Adipocyte (in vitro differentiated cells): Measurements from ENCODE around the gene RAD9A.

Source experiments
- DNase-seq: peaks from one replicate; pipeline ENCODE4 v3.0.0-alpha.2; 2015; ENCODE audit warnings: low read depth
- H3K27me3 ChIP-seq: replicated peaks from 2 replicates; pipeline ENCODE4 v1.7.0; 2013; ENCODE audit warnings: mild to moderate bottlenecking, low read length, moderate library complexity; ENCODE audit not compliant: control insufficient read depth, insufficient read depth
- H3K36me3 ChIP-seq: 2 replicates; pipeline ENCODE4 v1.7.0; 2013; ENCODE audit warnings: low read length, mild to moderate bottlenecking, moderate library complexity; ENCODE audit not compliant: control insufficient read depth, insufficient read depth, severe bottlenecking
- H3K4me1 ChIP-seq: 2 replicates; pipeline ENCODE4 v1.7.0; 2013; ENCODE audit warnings: mild to moderate bottlenecking, low read length, moderate library complexity; ENCODE audit not compliant: control insufficient read depth, insufficient read depth
- H3K4me3 ChIP-seq: 2 replicates; pipeline ENCODE4 v1.7.0; 2013; ENCODE audit warnings: mild to moderate bottlenecking, low read length, moderate library complexity
- H3K9ac ChIP-seq: 2 replicates; pipeline ENCODE4 v1.7.0; 2013; ENCODE audit warnings: mild to moderate bottlenecking, low read length, moderate library complexity
- H3K9me3 ChIP-seq: 2 replicates; pipeline ENCODE4 v1.7.0; 2013; ENCODE audit warnings: mild to moderate bottlenecking, low read length, moderate library complexity; ENCODE audit not compliant: control insufficient read depth

The RAD9A gene

DNA sequence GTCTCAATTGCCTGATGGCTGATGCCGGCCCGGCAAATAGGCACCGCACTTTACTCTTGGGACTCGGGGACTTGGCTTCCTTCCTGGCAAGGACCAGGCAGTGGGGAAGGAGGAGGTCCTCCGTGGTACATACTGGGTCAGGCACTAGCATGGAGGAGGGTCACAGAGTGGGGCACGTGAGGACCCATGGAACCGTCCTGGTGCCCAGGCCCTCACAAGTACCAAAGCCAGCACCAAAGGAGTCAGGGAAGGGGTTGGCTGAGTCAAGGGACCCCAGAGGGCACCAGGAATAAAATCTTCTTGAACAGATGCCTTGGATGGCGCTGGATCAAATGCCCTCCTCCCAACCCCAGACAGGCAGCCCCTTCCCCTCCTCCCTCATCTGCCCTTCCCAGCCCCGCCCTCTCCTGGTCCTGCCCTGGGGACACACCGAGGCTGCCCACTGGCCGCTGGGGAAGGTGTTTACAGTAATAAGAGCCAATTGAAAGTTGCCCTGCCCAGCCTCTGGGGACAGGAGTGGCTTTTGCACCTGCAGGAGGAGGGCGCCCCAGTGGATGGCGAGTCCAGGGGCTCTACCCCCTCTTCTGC lies 18.1 kb downstream of the RAD9A start:
- peaks cover 70% of the 10 kb centered on the region for H3K27me3 ChIP-seq
- no peak overlapping the region for H3K9ac ChIP-seq
- no peak overlapping the region for H3K4me3 ChIP-seq
- DNase-seq, result no peak
- H3K36me3 ChIP-seq, result no peaks in the 10 kb centered on the region
- no peaks in the 10 kb centered on the region for H3K4me1 ChIP-seq
- H3K9me3 ChIP-seq, result no peaks in the 10 kb centered on the region

GRCh38 chr11:67410369-67410831 lies 18.6 kb downstream of the RAD9A start:
- no peak overlapping the region for H3K9ac ChIP-seq
- no peaks in the 10 kb centered on the region for H3K4me1 ChIP-seq
- H3K9me3 ChIP-seq, result no peaks in the 10 kb centered on the region
- peaks cover 73% of the 10 kb centered on the region for H3K27me3 ChIP-seq
- H3K4me3 ChIP-seq, result no peak overlapping the region
- H3K36me3 ChIP-seq, result no peaks in the 10 kb centered on the region
- no peak for DNase-seq

GRCh38 chr11:67410984-67411784 lies 19.4 kb downstream of the RAD9A start:
- no peak for DNase-seq
- Histone ChIP-seq H3K4me3 (no peak overlapping the region), H3K4me1 (no peaks in the 10 kb centered on the region), H3K9me3 (no peaks in the 10 kb centered on the region), H3K36me3 (no peaks in the 10 kb centered on the region), H3K27me3 (peaks cover 73% of the 10 kb centered on the region), H3K9ac (no peak overlapping the region)

- Histone ChIP-seq H3K27me3 (peaks cover 73% of the 10 kb centered on the region), H3K9ac (no peak overlapping the region), H3K9me3 (no peaks in the 10 kb centered on the region), H3K4me3 (no peak overlapping the region), H3K4me1 (no peaks in the 10 kb centered on the region), H3K36me3 (no peaks in the 10 kb centered on the region)
- no peak for DNase-seq
These were observed 20.0 kb downstream of the RAD9A start for GRCh38 chr11:67411785-67412152.

GRCh38 chr11:67412495-67413179 lies 20.9 kb downstream of the RAD9A start:
- no peak overlapping the region for H3K9ac ChIP-seq
- no peaks in the 10 kb centered on the region for H3K9me3 ChIP-seq
- no peaks in the 10 kb centered on the region for H3K4me1 ChIP-seq
- no peak overlapping the region for H3K4me3 ChIP-seq
- H3K36me3 ChIP-seq, result no peaks in the 10 kb centered on the region
- no peak for DNase-seq
- peaks cover 64% of the 10 kb centered on the region for H3K27me3 ChIP-seq

- DNase-seq, result no peak
- Histone ChIP-seq H3K9ac (no peak overlapping the region), H3K36me3 (no peaks in the 10 kb centered on the region), H3K4me1 (no peaks in the 10 kb centered on the region), H3K9me3 (no peaks in the 10 kb centered on the region), H3K27me3 (peaks cover 58% of the 10 kb centered on the region), H3K4me3 (no peak overlapping the region)
These were observed 21.6 kb downstream of the RAD9A start for GRCh38 chr11:67413266-67413849.

DNA sequence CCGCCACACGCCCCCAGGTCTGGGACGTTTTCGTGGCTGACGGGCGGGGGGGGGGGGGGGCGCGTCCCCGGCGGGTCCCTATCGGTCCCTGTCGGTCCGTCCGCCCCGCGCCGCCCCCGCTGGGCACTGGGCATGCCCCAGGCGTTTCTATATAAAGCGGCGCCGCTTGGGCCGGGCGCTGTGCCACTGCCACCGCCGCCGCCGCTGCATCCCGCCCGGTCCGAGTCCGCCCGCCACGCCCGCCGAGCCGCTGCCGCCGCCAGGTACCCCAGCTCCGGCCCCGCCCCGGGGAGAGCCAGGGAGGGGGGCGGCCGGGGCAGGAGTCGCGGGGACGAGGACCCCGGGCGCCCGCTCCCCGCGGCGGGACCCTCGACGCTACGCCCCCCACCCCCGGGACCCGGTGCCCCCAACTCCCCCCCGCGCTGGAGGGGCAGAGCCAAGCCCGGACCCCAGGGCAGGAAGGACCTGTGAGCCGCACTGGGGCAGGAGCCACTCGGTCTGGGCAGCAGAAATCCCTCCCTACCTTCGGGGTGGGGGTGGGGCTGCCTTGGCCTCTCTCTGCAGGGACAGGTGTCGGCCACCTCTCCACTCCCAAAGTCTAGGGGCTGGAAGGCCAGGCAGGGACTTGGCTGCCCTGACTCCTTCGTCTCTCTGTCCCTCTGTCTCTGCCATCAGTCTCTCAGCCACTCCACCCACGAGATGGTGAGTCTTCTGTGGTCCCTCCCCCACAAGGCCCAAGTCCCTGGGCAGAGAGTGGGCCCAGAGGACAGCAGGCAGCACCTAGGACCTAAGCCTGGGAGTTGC lies 23.9 kb downstream of the RAD9A start, which contains the start of gene CARNS1:
Gene CARNS1, plus strand, starts transcription at position 178 of the 804 bp plus-strand sequence. Its CDS starts 522 bp downstream, at position 700.
- H3K9ac ChIP-seq, result no peak within 1 kb of the TSS
- peak; percentile 33 for DNase-seq
- peaks cover 36% of the 10 kb centered on the region for H3K27me3 ChIP-seq
- no peak within 1 kb of the TSS for H3K4me3 ChIP-seq
- H3K4me1 ChIP-seq, result peaks cover 4% of the 10 kb centered on the region
- H3K9me3 ChIP-seq, result no peaks in the 10 kb centered on the region
- H3K36me3 ChIP-seq, result no peaks in the 10 kb centered on the region

- DNase-seq, result no peak
- no peak overlapping the region for H3K4me3 ChIP-seq
- H3K9me3 ChIP-seq, result no peaks in the 10 kb centered on the region
- H3K9ac ChIP-seq, result no peak overlapping the region
- peaks cover 4% of the 10 kb centered on the region for H3K4me1 ChIP-seq
- H3K36me3 ChIP-seq, result no peaks in the 10 kb centered on the region
- peaks cover 26% of the 10 kb centered on the region for H3K27me3 ChIP-seq
These were observed 24.9 kb downstream of the RAD9A start for GRCh38 chr11:67416416-67417335.

DNA sequence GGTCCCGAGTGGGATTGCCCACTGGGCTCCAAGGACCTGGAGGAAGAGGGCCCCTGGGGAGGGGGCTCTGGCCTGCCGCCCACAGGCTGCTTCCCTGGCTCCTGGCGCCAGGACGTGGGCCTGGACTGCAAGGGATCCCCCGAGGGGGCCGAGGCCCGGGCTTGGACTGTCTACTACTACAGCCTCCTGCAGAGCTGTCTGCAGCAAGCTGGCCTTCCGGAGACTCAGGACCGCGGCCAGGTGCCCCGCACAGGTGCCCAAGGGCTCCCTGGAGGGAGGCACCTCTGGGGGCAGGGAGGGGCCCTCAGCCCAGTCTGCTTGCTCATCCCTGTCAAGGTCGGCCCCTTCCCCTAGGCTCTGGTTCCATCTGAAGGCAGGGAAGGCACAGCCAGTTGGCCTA lies 25.6 kb downstream of the RAD9A start:
- Histone ChIP-seq H3K4me1 (peaks cover 4% of the 10 kb centered on the region), H3K4me3 (no peak overlapping the region), H3K9me3 (no peaks in the 10 kb centered on the region), H3K27me3 (peaks cover 19% of the 10 kb centered on the region), H3K9ac (no peak overlapping the region), H3K36me3 (no peaks in the 10 kb centered on the region)
- no peak for DNase-seq
